Brain microvascular endothelial cell (primary cell): ENCODE measurements around the gene BCL3.

ENCODE experiments used
- DNase-seq: peaks from one replicate; pipeline ENCODE4 v3.0.0-alpha.2; 2020
- H3K27ac ChIP-seq: fragments of 250-450 bp; sonication (Bioruptor Pico); 2 replicates; pipeline ENCODE4 v1.5.1; 2020; ENCODE audit warnings: mild to moderate bottlenecking, moderate library complexity
- H3K27me3 ChIP-seq: fragments of 250-450 bp; sonication (Bioruptor Pico); replicated peaks from 2 replicates; pipeline ENCODE4 v1.5.1; 2020; ENCODE audit warnings: mild to moderate bottlenecking
- H3K36me3 ChIP-seq: fragments of 250-450 bp; sonication (Bioruptor Pico); replicated peaks from 2 replicates; pipeline ENCODE4 v1.5.1; 2020; ENCODE audit warnings: mild to moderate bottlenecking
- H3K4me3 ChIP-seq: 2 replicates; pipeline ENCODE4 v1.5.1; 2011; ENCODE audit warnings: low read depth, mild to moderate bottlenecking, control low read depth, low read length, moderate library complexity
- in situ Hi-C: cut with HindIII; loops from 2 replicates; pipeline ENCODE4 v1.10.0; 2017; ENCODE audit warnings: low sequenced_read_pairs, low pct_ligation_motif_present
- TF ChIP-seq, protein P1 (sequence below): IDR thresholded peaks from 2 replicates; pipeline ENCODE4 v1.5.1; 2011; ENCODE audit warnings: low read depth, mild to moderate bottlenecking, moderate library complexity, low read length, control low read depth, inconsistent platforms; ENCODE audit errors: missing control alignments

The BCL3 gene

DNA sequence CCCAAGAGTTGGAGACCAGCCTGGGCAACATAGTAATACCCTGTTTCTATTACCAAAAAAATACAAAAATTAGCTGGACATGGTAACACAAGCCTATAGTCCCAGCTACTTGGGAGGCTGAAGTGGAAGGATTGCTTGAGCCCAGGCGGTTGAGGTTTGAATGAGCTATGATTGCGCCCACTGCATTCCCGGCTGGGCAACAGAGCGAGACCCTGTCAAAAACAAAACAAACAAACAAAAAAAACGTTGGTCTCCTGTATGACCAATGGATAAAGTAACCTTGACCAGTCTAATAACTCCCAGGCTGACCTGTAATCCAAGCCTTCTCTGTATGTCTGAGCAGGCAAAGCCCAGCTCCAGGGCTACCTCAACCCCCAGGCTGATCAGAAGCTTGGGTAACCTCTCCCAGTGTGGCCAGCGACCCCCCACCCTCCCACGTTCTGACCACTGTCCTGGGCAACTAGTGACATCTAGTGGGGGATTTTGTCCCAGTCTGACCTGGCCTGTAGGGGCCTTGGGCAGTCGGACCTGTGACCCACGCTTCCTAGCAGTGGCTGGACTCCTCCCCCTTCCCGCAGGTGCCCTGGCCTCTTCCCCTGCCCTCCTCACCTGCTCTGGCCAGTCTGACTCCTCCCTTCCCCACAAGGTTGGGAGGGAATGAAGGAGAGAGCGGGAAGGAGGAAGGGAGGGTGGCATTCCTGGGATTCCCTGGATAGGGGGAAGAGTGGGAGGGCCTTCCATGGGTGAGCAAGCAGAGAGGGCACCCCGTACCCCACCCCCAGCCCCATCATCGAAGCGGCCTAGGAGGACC lies 59.3 kb downstream of the BCL3 start:
- no peak overlapping the region for H3K4me3 ChIP-seq
- in situ Hi-C loops = no loop called here
- no peaks in the 10 kb centered on the region for H3K27me3 ChIP-seq
- TF ChIP-seq, protein P1, sequence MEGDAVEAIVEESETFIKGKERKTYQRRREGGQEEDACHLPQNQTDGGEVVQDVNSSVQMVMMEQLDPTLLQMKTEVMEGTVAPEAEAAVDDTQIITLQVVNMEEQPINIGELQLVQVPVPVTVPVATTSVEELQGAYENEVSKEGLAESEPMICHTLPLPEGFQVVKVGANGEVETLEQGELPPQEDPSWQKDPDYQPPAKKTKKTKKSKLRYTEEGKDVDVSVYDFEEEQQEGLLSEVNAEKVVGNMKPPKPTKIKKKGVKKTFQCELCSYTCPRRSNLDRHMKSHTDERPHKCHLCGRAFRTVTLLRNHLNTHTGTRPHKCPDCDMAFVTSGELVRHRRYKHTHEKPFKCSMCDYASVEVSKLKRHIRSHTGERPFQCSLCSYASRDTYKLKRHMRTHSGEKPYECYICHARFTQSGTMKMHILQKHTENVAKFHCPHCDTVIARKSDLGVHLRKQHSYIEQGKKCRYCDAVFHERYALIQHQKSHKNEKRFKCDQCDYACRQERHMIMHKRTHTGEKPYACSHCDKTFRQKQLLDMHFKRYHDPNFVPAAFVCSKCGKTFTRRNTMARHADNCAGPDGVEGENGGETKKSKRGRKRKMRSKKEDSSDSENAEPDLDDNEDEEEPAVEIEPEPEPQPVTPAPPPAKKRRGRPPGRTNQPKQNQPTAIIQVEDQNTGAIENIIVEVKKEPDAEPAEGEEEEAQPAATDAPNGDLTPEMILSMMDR = peak; percentile 67
- H3K36me3 ChIP-seq = no peaks in the 10 kb centered on the region
- H3K27ac ChIP-seq = no peak overlapping the region
- DNase-seq = peak; percentile 2

DNA sequence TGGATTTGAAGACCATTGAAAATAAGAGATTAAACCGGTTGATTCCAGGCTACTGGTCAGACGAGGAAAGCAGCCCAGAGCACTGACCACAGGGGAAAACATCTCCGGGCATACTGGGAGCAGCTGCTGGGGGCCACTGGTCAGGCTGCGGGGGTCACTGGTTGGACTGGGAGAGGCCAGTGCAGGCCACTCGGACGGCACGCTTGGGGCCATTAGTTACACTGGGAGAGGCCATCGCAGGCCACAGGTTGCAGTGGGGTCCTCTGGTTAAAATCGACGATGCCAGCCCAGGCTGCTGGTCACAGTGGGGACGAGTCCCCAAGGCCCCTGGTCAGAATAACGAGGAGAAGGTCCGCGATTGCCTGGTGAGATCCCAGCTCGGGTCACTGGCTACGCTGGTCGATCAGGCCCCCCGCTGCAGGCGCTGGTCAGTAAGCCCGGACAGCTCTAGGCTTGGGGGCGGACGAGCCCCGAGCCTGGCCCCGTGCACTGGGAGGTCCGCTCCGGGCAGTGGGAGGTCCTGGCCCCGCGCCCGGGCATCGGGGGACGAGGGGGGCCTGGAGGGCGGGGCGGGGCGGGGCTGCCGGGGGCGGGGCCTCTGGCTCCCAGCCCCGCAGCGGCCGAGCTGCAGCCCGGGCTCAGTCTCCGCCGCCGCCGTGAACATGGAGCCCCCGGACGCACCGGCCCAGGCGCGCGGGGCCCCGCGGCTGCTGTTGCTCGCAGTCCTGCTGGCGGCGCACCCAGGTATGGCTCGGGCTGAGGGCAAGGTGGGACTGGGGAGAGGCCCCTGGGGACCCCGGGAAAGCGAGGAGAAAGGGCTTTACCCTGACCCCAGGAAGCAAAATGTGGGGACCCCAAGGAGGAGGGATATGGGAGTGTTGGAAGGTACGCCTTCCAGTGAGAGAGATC lies 60.2 kb downstream of the BCL3 start, which contains the start of gene BCAM:
Gene BCAM, plus strand, starts transcription at position 641 of the 909 bp plus-strand sequence. Its CDS starts 22 bp downstream, at position 663.
- no peak for DNase-seq
- Histone ChIP-seq H3K27ac (no peak within 1 kb of the TSS), H3K4me3 (peak within 1 kb of the TSS; percentile 51), H3K36me3 (no peaks in the 10 kb centered on the region), H3K27me3 (no peaks in the 10 kb centered on the region)
- in situ Hi-C loops = no loop called here
- TF ChIP-seq, protein P1 = no peak
